BE2C (cell line): ENCODE results near the gene DCDC2C.

Experiments used
- DNase-seq: peaks from one replicate; pipeline ENCODE4 v3.0.0-alpha.2; 2020
- H3K27me3 ChIP-seq: fragments of 250-450 bp; sonication (Bioruptor Pico); 2 replicates; pipeline ENCODE4 v1.5.1; 2020; ENCODE audit warnings: mild to moderate bottlenecking
- H3K36me3 ChIP-seq: fragments of 250-450 bp; sonication (Bioruptor Pico); 2 replicates; pipeline ENCODE4 v1.5.1; 2020; ENCODE audit warnings: mild to moderate bottlenecking
- H3K4me1 ChIP-seq: fragments of 250-450 bp; sonication (Bioruptor Pico); 2 replicates; pipeline ENCODE4 v1.5.1; 2020
- H3K4me3 ChIP-seq: 2 replicates; pipeline ENCODE4 v1.5.1; 2011; ENCODE audit warnings: low read depth, low read length
- H3K9me3 ChIP-seq: fragments of 250-450 bp; sonication (Bioruptor Pico); 2 replicates; pipeline ENCODE4 v1.5.1; 2020
- TF ChIP-seq, protein P1 (sequence below): IDR thresholded peaks from 2 replicates; pipeline ENCODE4 v1.5.1; 2012; ENCODE audit warnings: mild to moderate bottlenecking, low read depth, low read length

The DCDC2C gene

GRCh38 chr2:3682811-3683210 is 20.6 kb upstream of the DCDC2C start:
- Histone ChIP-seq H3K27me3 (no peaks in the 10 kb centered on the region), H3K4me1 (no peaks in the 10 kb centered on the region; the same call in 1 of the 2 replicates)

DNA sequence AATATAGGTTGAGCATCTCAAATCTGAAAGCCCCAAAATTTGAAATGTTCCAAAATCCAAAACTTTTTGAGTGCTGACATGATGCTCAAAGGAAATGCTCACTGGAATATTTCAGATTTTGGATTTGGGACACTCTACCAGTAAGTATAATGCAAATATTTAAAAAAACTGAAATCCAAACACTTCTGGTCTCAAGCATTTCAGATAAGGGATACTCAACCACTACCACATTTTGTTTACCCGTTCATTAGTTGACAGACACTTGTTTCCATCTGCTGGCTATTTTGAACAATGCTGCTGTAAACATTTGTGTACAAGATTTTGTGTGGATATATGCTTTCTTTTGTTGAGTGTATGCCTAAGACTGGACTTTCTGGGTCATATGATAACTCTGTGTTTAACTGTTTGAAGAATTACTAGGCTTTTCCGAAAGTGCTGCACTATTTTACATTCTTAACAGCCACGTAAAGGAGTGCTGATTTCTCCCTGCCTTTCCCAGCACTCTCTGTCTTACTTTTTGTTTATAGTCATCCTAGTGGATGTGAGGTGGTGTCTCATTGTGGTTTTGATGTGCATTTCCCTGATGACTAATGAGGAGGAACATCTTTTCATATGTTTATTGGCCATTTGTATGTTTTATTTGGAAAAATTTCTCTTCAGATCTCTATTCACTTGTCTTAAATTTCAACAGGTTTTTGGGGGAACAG is 19.5 kb upstream of the DCDC2C start:
- DNase-seq, result no peak
- H3K9me3 ChIP-seq, result no peaks in the 10 kb centered on the region; the same call in 1 of the 2 replicates
- no peaks in the 10 kb centered on the region for H3K36me3 ChIP-seq
- H3K4me3 ChIP-seq, result no peak overlapping the region
- no peaks in the 10 kb centered on the region for H3K27me3 ChIP-seq
- TF ChIP-seq, protein P1, sequence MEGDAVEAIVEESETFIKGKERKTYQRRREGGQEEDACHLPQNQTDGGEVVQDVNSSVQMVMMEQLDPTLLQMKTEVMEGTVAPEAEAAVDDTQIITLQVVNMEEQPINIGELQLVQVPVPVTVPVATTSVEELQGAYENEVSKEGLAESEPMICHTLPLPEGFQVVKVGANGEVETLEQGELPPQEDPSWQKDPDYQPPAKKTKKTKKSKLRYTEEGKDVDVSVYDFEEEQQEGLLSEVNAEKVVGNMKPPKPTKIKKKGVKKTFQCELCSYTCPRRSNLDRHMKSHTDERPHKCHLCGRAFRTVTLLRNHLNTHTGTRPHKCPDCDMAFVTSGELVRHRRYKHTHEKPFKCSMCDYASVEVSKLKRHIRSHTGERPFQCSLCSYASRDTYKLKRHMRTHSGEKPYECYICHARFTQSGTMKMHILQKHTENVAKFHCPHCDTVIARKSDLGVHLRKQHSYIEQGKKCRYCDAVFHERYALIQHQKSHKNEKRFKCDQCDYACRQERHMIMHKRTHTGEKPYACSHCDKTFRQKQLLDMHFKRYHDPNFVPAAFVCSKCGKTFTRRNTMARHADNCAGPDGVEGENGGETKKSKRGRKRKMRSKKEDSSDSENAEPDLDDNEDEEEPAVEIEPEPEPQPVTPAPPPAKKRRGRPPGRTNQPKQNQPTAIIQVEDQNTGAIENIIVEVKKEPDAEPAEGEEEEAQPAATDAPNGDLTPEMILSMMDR, result no peak
- no peaks in the 10 kb centered on the region; the same call in 1 of the 2 replicates for H3K4me1 ChIP-seq

More at GRCh38 chr2:3682811-3683210, 20.6 kb upstream of the DCDC2C start:
- Histone ChIP-seq H3K36me3 (no peaks in the 10 kb centered on the region), H3K9me3 (no peaks in the 10 kb centered on the region; the same call in 1 of the 2 replicates), H3K4me3 (no peak overlapping the region)
- no peak for DNase-seq
- TF ChIP-seq, protein P1, result no peak

GRCh38 chr2:3689998-3690748 is 13.2 kb upstream of the DCDC2C start:
- DNase-seq, result no peak
- H3K4me3 ChIP-seq, result no peak overlapping the region
- no peaks in the 10 kb centered on the region for H3K36me3 ChIP-seq
- no peaks in the 10 kb centered on the region for H3K4me1 ChIP-seq
- H3K9me3 ChIP-seq, result no peaks in the 10 kb centered on the region; the same call in 1 of the 2 replicates
- no peaks in the 10 kb centered on the region for H3K27me3 ChIP-seq
- TF ChIP-seq, protein P1, result no peak

DNA sequence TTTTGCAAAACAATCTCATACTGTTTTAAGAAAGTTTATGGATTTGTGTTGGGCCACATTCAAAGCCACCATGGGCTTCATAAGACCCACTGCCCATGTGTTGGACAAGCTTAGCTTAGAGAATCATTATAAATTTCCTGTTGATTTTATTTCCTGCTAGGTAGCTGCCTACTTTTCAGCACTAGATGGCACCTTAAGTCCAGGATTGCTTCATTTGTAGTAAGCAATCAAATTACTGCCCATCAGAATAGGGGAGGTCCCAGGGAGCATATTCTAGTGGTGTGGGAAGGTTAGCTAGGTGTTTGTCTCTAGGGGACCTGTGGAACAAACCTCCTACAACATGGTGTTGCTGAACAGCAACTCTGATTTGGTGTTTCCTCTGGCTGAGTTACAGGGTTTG is 11.0 kb upstream of the DCDC2C start:
- Histone ChIP-seq H3K27me3 (no peaks in the 10 kb centered on the region; the same call in 1 of the 2 replicates), H3K4me1 (no peaks in the 10 kb centered on the region), H3K36me3 (no peaks in the 10 kb centered on the region), H3K9me3 (no peaks in the 10 kb centered on the region; the same call in 1 of the 2 replicates), H3K4me3 (no peak overlapping the region)
- TF ChIP-seq, protein P1, result peak; percentile 67
- DNase-seq, result no peak

GRCh38 chr2:3696545-3696944 is 6.8 kb upstream of the DCDC2C start:
- Histone ChIP-seq H3K27me3 (no peaks in the 10 kb centered on the region; the same call in 1 of the 2 replicates), H3K9me3 (no peaks in the 10 kb centered on the region; the same call in 1 of the 2 replicates), H3K4me1 (no peaks in the 10 kb centered on the region), H3K4me3 (no peak overlapping the region), H3K36me3 (no peaks in the 10 kb centered on the region)
- no peak for DNase-seq
- TF ChIP-seq, protein P1, result no peak
